ENCODE data around the gene SYNE1. TPM values are rescaled to one million over a fixed set of nuclear protein-coding genes. Genes with fewer than 3 reads are reported as not detected.
"Not testable (repeated sequence)": the region's sequence is repeated elsewhere in the genome, so short reads cannot be mapped to it uniquely, and the experiment has no call there.

Gene SYNE1
- total and polyA plus RNA-seq, 8 donors = 24.4 to 56.2 (median 49.2) TPM

GRCh38 chr6:152435816-152436215, 201.3 kb downstream of the SYNE1 start:
- no peak for FAIRE-seq
- intact Hi-C loops (cut with DNase I) = no loop called here
- TF ChIP-seq CTCF (IDR thresholded peaks at IDR 0.05) = no peak
- no peaks in the 10 kb centered on the region for H3K4me1 ChIP-seq
- H3K4me3 ChIP-seq = no peak overlapping the region
- DNase-seq = no peak
- H3K27ac ChIP-seq = no peak overlapping the region
- ATAC-seq = no peak
- no peaks in the 10 kb centered on the region for H3K9me3 ChIP-seq
- WGBS, 2 donors = 73 to 85% methylated on average over 3 of the region's 3 CpGs
- no peaks in the 10 kb centered on the region for H3K36me3 ChIP-seq
- no peaks in the 10 kb centered on the region for H3K27me3 ChIP-seq

- Histone ChIP-seq H3K27ac (no peak overlapping the region), H3K4me3 (no peak overlapping the region), H3K36me3 (no peaks in the 10 kb centered on the region), H3K27me3 (no peaks in the 10 kb centered on the region), H3K4me1 (no peaks in the 10 kb centered on the region), H3K9me3 (no peaks in the 10 kb centered on the region)
- ATAC-seq = no peak
- intact Hi-C loops (cut with DNase I) = no loop called here
- no peak for FAIRE-seq
- TF ChIP-seq CTCF (IDR thresholded peaks at IDR 0.05) = no peak
- WGBS, 2 donors = 62 to 71% methylated on average over 2 of the region's 2 CpGs
- no peak for DNase-seq
Observed at GRCh38 chr6:152432758-152433157, 204.4 kb downstream of the SYNE1 start.

- ATAC-seq (no peak), FAIRE-seq (no peak), DNase-seq (no peak)
- H3K9me3 ChIP-seq = no peaks in the 10 kb centered on the region
- no peak for TF ChIP-seq CTCF (IDR thresholded peaks at IDR 0.05)
- H3K4me1 ChIP-seq = no peaks in the 10 kb centered on the region
- intact Hi-C loops (cut with DNase I) = no loop called here
- no peak overlapping the region for H3K4me3 ChIP-seq
- H3K36me3 ChIP-seq = no peaks in the 10 kb centered on the region
- 76 to 80% methylated on average over 11 of the region's 11 CpGs for WGBS, 2 donors
- no peak overlapping the region for H3K27ac ChIP-seq
- H3K27me3 ChIP-seq = no peaks in the 10 kb centered on the region
Observed at GRCh38 chr6:152428126-152428525, 209.0 kb downstream of the SYNE1 start.

DNA sequence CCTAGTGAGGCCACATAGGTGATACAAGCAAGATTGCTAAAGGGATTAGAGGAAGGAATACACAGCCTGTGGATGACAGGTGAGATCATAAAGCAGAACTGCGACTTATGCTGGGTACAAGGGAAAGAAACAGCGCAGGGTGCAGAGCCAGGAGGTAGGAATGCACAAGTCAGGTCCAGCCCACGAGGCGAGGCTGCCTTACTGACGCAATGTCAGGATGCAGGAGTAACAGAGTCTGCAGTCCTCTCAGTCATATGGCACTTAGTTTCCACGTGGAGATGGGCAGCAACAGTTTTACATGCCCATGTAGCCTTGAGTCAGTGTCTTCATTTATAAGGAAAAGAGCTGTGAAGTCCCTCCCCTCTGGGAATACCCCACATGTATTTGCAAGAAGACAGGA, 210.9 kb downstream of the SYNE1 start:
- H3K9me3 ChIP-seq = no peaks in the 10 kb centered on the region
- no peaks in the 10 kb centered on the region for H3K4me1 ChIP-seq
- H3K27me3 ChIP-seq = no peaks in the 10 kb centered on the region
- no peak for TF ChIP-seq CTCF (IDR thresholded peaks at IDR 0.05)
- H3K4me3 ChIP-seq = no peak overlapping the region
- ATAC-seq = no peak
- H3K27ac ChIP-seq = no peak overlapping the region
- WGBS, 2 donors = 66 to 76% methylated on average over 6 of the region's 6 CpGs
- no peak for DNase-seq
- H3K36me3 ChIP-seq = no peaks in the 10 kb centered on the region
- FAIRE-seq = no peak
- intact Hi-C loops (cut with DNase I) = no loop called here

DNA sequence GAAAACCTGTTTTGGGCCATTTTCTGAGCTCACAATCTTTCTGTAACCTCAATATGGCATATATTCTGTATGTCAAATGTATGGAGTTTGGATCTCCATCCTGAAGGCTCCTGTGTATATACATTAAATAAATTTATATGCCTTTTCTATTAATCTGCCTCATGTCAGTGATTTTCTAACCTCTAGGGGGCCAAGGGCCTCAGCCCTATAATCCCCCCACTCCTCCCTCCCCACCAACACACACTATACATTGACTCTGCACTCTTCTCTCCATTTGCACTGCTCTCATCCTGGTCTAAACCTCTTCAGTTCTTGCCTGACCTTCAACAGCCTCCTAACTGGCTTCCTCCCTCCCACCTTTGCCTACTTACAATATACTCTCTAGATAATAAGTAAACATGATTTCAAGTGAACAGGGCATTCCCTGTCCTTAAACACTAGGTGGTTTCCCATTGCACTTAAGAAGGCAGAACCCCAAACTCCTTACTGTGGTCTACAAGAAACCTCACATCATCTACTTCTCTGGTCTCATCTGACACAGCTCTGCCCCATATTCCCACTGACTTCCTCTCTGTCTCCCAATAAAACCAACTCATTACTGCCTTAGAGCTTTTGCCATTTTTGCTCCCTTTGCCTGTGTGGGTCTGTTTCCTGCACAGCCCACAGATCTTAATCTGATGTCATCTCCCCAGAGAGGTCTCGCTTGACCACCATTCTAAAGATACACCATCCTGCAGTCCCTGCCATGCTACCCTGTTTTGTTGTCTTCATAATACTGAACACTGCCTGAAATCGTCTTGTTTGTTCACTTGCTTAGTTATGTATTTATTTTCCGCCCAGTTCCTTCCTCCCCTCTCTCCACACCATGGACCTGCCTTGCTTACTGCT, 213.7 kb downstream of the SYNE1 start:
- no peak overlapping the region for H3K27ac ChIP-seq
- 49 to 52% methylated on average over 3 of the region's 3 CpGs for WGBS, 2 donors
- DNase-seq (no peak), ATAC-seq (no peak), FAIRE-seq (no peak)
- no peaks in the 10 kb centered on the region for H3K36me3 ChIP-seq
- H3K27me3 ChIP-seq = no peaks in the 10 kb centered on the region
- no peak overlapping the region for H3K4me3 ChIP-seq
- H3K9me3 ChIP-seq = no peaks in the 10 kb centered on the region
- no peaks in the 10 kb centered on the region for H3K4me1 ChIP-seq
- TF ChIP-seq CTCF (IDR thresholded peaks at IDR 0.05) = no peak
- intact Hi-C loops (cut with DNase I) = no loop called here

- DNase-seq; H3K27me3 ChIP-seq; H3K4me3 ChIP-seq; ATAC-seq; H3K9me3 ChIP-seq; FAIRE-seq; intact Hi-C loops (cut with DNase I); H3K27ac ChIP-seq; H3K4me1 ChIP-seq; H3K36me3 ChIP-seq: not testable (repeated sequence)
- WGBS, 2 donors = 96 to 97% methylated on average over 2 of the region's 2 CpGs
Observed at GRCh38 chr6:152421496-152421895, 215.7 kb downstream of the SYNE1 start.
